GM21367 (cell line): ENCODE measurements around the gene GRIK4.
A peak's percentile ranks its signal among the peaks of the same experiment; 100 is the strongest.
"Not testable (repeated sequence)": the region's sequence is repeated elsewhere in the genome, so short reads cannot be mapped to it uniquely, and the experiment has no call there.

ENCODE experiments used
- ATAC-seq: cut with Tn5 transposase; IDR thresholded peaks from one replicate; pipeline ENCODE4 v1.9.1; 2021; ENCODE audit not compliant: unreplicated experiment

GRIK4 gene

GRCh38 chr11:120511116-120511819 is at the start of gene GRIK4:
Gene GRIK4, plus strand, starts transcription at chr11:120511748. Its CDS starts 148,571 bp downstream, at chr11:120660319.
- ATAC-seq, result peak; percentile 83

DNA sequence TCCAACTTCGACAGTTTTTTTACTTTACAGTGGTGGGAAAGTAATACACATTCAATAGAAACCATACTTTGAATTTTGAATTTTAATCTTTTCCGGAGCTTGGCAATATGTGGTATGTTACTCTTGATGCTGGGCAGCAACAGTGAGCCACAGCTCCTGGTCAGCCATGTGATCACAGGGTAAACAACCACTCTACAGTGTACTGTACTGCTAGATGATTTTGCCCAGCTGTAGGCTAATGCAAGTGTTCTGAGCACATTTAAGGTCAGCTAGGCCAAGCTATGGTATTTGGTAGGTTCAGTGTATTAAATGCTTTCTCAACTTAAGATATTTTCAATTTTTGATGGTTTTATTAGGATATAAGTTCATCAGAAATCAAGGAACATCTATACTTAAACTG is 48.7 kb upstream of the GRIK4 start:
- ATAC-seq, result no peak

DNA sequence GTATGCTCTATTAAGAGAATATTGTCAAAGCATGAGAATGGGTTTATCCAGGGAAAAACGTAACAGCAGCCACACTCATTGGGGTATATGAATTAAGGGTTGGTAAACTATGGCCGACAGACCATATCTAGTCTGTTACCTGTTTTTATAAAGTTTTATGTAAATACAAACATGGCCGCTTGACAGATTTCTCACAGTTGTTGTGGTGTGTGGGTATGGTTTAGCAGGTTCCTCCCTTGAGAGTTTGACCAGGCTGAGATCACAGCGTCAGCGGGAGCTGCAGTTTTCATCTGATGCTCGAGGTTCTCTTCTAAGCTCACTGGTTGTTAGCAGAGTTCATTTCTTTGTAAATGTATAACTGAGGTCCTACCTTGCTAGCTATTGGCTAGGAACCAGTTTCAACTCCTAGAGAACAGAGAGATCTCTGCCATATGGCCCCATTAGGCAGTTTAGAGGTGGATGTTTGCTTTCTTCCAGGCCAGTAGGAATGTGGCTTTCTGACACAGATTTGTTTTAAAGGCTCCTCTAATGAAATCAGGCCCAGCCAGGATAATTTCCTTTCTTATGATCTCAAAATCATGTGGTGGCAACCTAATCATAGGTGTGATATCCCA is 45.5 kb upstream of the GRIK4 start:
- ATAC-seq, result no peak

DNA sequence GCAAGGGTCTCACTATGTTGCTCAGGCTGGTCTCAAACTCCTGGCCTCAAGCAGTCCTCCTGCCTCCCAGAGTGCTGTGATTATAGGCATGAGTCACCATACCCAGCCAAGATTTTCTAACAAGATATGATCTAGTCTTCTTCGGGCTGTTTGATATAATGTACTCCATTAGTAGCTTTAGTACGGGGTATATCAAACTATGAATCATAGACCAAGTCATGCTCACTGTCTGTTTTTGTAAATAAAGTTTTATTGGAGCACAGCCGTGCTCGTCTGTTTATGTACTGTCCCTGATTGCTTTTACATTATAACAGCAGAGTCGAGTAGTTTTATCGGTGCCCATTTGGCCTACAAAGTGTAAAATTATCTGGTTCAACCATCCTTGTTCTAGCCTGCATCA is 43.9 kb upstream of the GRIK4 start:
- ATAC-seq, result no peak

DNA sequence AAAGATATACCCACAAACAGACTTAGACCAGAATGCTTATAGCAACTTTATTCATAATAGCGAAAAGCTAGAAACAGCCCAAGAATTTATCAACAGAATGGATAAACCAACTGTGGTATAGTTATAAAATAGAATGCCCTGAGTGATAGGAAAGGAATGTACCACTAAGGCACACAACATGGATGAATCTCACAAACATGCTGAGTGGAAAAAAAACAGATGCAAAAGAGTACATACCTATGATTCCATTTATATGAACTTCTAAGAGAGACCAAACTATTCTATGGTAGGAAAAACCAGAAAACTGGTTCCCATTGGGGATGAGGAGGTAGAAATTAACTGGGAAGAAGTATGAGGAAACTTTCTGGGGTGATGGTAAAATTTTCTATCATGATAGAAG is 40.4 kb upstream of the GRIK4 start:
- no peak for ATAC-seq

DNA sequence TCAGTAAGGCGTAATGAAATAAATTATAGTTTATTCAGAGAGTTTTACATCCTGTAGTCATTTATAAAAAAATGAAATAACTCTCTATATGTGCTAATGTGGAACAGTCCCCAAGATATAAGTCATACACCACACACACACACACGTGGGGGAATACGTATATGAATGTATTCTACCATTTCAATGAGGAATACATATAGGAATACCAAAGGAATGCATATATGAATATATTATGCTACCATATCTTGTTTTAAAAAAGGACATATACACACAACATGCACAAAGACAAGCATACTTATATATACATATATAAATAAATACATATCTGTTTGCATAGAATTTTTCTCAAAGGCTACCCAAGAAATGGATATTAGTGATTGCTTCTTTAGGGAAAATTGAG is 39.6 kb upstream of the GRIK4 start:
- no peak for ATAC-seq

- no peak for ATAC-seq
Measured at GRCh38 chr11:120473503-120473902, 38.0 kb upstream of the GRIK4 start.

DNA sequence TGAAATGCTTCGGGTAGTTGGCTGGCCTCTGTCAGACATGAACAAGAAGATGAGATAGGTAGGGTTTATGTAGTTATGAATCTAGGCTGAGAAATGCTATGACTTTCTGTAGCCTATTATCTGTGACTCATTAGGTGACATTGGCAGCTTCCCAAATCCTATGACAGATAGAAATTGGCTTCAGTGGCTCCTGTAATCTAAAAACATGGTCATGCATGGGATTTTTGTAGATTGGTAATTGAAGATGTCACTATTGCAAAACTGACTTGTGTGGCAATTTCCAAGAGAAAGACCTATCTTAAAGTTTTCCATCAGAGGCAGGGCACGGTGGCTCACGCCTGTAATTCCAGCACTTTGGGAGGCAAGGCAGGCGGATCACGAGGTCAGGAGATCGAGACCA is 29.4 kb upstream of the GRIK4 start:
- ATAC-seq, result no peak

- no peak for ATAC-seq
Measured at GRCh38 chr11:120484722-120485121, 26.8 kb upstream of the GRIK4 start.

GRCh38 chr11:120486138-120486537 is 25.4 kb upstream of the GRIK4 start:
- ATAC-seq, result no peak

- no peak for ATAC-seq
Measured at GRCh38 chr11:120489799-120490198, 21.7 kb upstream of the GRIK4 start.

GRCh38 chr11:120492486-120492885 is 19.1 kb upstream of the GRIK4 start:
- ATAC-seq, result no peak

- no peak for ATAC-seq
Measured at GRCh38 chr11:120494595-120494994, 17.0 kb upstream of the GRIK4 start.

DNA sequence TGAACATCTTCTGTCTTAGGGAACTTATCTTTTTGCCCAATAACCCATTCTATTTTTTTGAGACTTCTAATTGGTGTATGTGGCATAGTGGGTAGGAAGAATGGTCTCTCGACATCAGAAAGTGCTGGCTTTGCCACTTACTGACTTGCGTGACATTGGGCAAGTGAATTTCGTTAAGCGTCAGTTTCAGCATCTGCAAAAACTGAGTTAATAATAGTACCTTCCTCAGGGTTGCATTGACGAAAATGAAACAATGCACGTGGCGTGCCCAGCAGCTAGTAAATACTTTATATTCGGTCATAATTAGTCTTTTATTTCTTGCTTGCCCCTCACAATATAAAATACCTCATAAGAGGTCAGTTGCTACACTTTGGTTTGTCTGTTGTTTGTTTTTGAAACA is 12.5 kb upstream of the GRIK4 start:
- no peak for ATAC-seq

- no peak for ATAC-seq
Measured at GRCh38 chr11:120499859-120500258, 11.7 kb upstream of the GRIK4 start.

DNA sequence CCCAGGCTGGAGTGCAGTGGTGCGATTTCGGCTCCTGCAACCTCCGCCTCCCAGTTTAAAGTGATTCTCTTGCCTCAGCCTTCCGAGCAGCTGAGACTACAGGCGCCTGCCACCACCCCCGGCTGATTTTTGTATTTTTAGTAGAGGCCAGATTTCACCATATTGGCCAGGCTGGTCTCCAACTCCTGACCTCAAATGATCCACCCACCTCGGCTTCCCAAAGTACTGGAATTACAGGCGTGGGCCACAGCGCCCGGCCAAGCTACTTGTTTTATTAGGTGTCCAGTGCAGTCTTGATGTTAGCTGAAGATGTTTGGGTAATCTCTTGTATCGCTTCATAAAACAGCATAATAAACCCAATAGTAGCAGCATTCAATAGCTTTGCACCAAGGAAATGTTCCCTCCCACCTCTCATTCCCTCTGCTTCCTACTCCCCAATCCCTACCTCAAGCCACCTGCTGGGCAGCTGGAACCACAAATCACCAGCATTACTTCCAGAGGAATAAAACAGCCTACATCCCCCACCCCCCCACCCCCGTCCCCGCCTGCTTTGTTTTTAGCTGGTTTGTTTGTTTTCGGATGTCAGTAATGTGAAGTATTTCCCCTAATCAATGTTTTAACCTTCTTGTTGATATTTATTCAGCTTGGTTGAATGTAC is 11.0 kb upstream of the GRIK4 start:
- ATAC-seq, result no peak

DNA sequence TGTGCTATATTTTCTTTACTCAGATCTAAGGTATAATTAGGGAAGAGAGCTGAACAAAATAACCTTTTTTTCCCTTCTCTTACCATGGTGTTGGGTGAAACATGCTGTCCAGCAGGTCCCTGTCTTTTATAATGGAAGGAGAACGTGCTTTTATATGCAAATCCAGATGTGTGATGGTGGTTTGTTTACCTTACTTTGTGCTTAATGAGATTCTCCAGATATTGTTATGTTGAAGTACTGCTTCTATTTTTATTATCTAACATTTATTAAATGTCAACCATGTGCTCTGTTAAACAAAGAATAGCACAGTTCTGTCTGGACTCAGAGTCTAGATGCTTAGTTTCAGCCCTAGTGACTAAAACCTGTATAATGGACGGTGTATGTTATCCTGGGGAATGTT is 10.1 kb upstream of the GRIK4 start:
- no peak for ATAC-seq

- no peak for ATAC-seq
Measured at GRCh38 chr11:120501976-120502755, 9.4 kb upstream of the GRIK4 start.

- ATAC-seq, result not testable (repeated sequence)
Measured at GRCh38 chr11:120503529-120503928, 8.0 kb upstream of the GRIK4 start.

DNA sequence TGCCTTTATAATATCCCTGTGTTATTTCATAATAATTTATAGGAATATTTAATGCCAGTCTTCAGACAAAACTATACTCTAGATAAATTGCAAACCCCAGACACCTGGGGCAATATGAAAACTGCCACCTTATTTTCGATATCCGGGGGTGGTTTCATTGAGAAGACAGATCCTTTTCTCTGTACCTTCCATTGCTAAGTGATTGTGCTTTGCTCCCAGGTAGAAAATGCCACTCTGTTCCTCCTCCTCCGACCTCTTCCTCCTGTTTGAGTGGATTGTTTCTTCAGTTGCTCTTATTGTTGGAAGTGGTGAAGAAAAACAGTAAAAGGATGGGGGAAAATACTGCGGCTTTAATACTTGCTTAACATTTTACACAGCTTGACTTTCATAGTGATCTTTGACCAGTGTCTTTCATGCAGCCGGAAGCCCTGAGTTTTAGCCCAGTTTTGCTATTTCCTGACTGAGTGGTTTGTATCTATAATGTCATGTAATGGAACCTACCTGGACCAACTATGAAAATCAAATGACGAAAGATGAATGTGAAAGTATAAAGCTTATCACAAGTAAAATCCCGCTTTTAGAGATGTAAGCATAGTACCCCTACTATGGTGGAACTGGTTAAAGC is 5.6 kb upstream of the GRIK4 start:
- ATAC-seq, result no peak
